Kidney (tissue), 14 donors: Measurements from ENCODE around the gene SLN. TPM values are rescaled to one million over a fixed set of nuclear protein-coding genes. Genes with fewer than 3 reads are reported as not detected.

Experiments used
- DNase-seq, 5 donors: peaks; one replicate each; pipeline ENCODE4 v3.0.0-alpha.2; 2013 to 2020
- FAIRE-seq: peaks from 2 replicates; lab custom pipeline; 2012; peaks lifted over from hg19 to GRCh38; lab: Jason Lieb, UNC
- H3K27ac ChIP-seq, 2 donors: one replicate each; pipeline ENCODE4 v1.7.0; 2013; ENCODE audit warnings: low read depth in 2 of 2, low read length in 2 of 2, inconsistent platforms in 1 of 2
- H3K27me3 ChIP-seq: one replicate; pipeline ENCODE4 v1.7.1; 2013; ENCODE audit warnings: low read length, inconsistent platforms; ENCODE audit not compliant: control insufficient read depth, insufficient read depth
- H3K36me3 ChIP-seq, 3 donors: one replicate each; pipeline versions ENCODE4 v1.7.0 to v1.7.1; 2013; ENCODE audit warnings: low read length in 3 of 3, control low read depth in 1 of 3, inconsistent platforms in 1 of 3; ENCODE audit not compliant: insufficient read depth in 3 of 3, control insufficient read depth in 2 of 3
- H3K4me1 ChIP-seq, 3 donors: one replicate each; pipeline versions ENCODE4 v1.7.0 to v1.7.1; 2013; ENCODE audit warnings: low read length in 3 of 3, inconsistent platforms in 1 of 3, low read depth in 1 of 3; ENCODE audit not compliant: control insufficient read depth in 2 of 3, insufficient read depth in 2 of 3
- H3K4me3 ChIP-seq, 3 donors: one replicate each; pipeline versions ENCODE4 v1.7.0 to v1.8.1; 2013; ENCODE audit warnings: low read length in 3 of 3, control low read depth in 1 of 3, inconsistent platforms in 1 of 3
- H3K9ac ChIP-seq, 3 donors: one replicate each; pipeline versions ENCODE4 v1.7.0 to v1.7.1; 2013; ENCODE audit warnings: low read length in 3 of 3, control low read depth in 1 of 3, inconsistent platforms in 1 of 3
- H3K9me3 ChIP-seq, 3 donors: one replicate each; pipeline versions ENCODE4 v1.7.0 to v1.7.1; 2013; ENCODE audit warnings: low read length in 3 of 3, control low read depth in 1 of 3, inconsistent platforms in 1 of 3; ENCODE audit not compliant: control insufficient read depth in 2 of 3, insufficient read depth in 1 of 3
- CTCF ChIP-seq: IDR thresholded peaks from 3 replicates; pipeline ENCODE4 v1.5.1; 2012; ENCODE audit warnings: mild to moderate bottlenecking, moderate library complexity, borderline replicate concordance; ENCODE audit not compliant: insufficient read depth; ENCODE audit errors: extremely low read depth
- intact Hi-C: fragments of 100-400 bp; cut with DNase I; formaldehyde crosslinking; loops from one replicate; pipeline ENCODE4 v1.11.1; 2022
- polyA plus RNA-seq: library from polyadenylated mRNA; stranded (reverse); fragments of 350-450 nt; fragmentation: Illumina TruSeq; extraction: RNeasy Lipid Tissue Mini Kit (QIAGEN cat#74804); gene quantifications from one replicate; pipeline ENCODE4 v1.2.3, GENCODE V29; 2014; ENCODE audit warnings: low read depth, low replicate concordance; ENCODE audit not compliant: insufficient read depth
- total RNA-seq: library from RNA; stranded (reverse); fragmentation: NEBNext Ultra II Directional; extraction: Animal tissue kit (Norgen Biotek cat#: 25700); gene quantifications from one replicate; pipeline ENCODE4 v1.2.1, GENCODE V29; 2021
- donor health status: control.
- donor health status: control.
- donor health status: control.
- donor health status: control.
- donor health status: control.
- donor health status: DM: yes; HTN: yes; CAD: no.
- donor health status: Normal renal cell carcinoma (clear cell type).

SLN gene
- total and polyA plus RNA-seq, 2 donors from 2014 or later: not detected

- peak in 2 of 5 donors; percentile 4 to 28 for DNase-seq
- intact Hi-C loops: no loop called here
- no peak overlapping the region for H3K27ac ChIP-seq
Observed at GRCh38 chr11:107741044-107741823, 29.4 kb upstream of the SLN start.

DNA sequence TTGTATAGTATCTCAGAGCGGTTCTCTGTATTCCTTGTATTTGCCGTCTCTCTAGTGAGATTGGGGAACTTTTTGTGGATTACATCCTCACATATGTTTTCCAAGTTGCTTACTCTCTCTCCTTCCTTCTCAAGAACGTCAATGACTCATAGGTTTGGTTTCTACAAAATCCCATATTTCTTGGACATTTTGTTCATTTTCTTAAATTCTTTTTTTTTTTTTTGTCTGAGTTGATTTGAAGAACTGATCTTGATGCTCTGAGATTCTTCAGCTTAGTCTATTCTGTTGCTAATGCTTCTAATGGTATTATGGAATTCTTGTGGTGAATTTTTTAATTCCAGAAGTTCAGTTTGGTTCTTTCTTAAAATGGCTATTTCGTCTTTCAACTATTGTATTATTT is 28.4 kb upstream of the SLN start:
- Histone ChIP-seq H3K27ac (no peak overlapping the region), H3K9me3 (no peaks in the 10 kb centered on the region), H3K4me3 (no peak overlapping the region), H3K27me3 (no peaks in the 10 kb centered on the region), H3K4me1 (no peaks in the 10 kb centered on the region), H3K36me3 (no peaks in the 10 kb centered on the region), H3K9ac (no peak overlapping the region)
- no peak for TF ChIP-seq CTCF
- no peak for FAIRE-seq
- DNase-seq: no peak
- intact Hi-C loops: no loop called here

More at GRCh38 chr11:107741044-107741823, 29.4 kb upstream of the SLN start:
- no peaks in the 10 kb centered on the region for H3K4me1 ChIP-seq
- TF ChIP-seq CTCF: peak; percentile 43
- no peak for FAIRE-seq
- no peak overlapping the region for H3K4me3 ChIP-seq
- no peak overlapping the region for H3K9ac ChIP-seq
- no peaks in the 10 kb centered on the region for H3K9me3 ChIP-seq
- H3K27me3 ChIP-seq: no peaks in the 10 kb centered on the region
- H3K36me3 ChIP-seq: no peaks in the 10 kb centered on the region

DNA sequence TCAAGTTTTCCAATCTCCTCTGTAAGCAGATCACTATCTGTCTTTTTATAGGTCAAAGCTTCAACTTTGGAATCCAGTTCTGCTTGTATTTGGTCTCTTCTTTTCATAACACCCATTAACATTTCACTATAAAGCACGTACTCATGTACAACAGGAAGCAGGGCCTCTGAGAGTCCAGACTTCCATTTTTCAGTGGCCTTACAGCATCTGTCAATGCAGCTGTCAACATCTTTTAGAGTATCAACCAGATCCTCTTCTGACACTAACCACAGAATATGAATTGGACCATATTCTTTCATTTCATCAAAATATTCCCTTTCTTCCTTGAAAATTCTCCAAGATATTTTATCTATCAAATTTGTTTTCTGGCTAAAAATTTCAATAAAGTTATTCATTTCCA is 24.7 kb upstream of the SLN start:
- Histone ChIP-seq H3K4me3 (no peak overlapping the region), H3K36me3 (no peaks in the 10 kb centered on the region), H3K27ac (no peak overlapping the region), H3K9ac (no peak overlapping the region), H3K9me3 (no peaks in the 10 kb centered on the region), H3K27me3 (no peaks in the 10 kb centered on the region), H3K4me1 (no peaks in the 10 kb centered on the region)
- DNase-seq (no peak), FAIRE-seq (no peak)
- intact Hi-C loops: no loop called here
- no peak for TF ChIP-seq CTCF
